Measurements from ENCODE around the gene DDX31.

DDX31 gene

GRCh38 chr9:132677976-132678375 is 8.2 kb upstream of the DDX31 start:
- Histone ChIP-seq H2BK12ac (ENCODE audit: low read length) (no peak overlapping the region), H3K9me3 (replicated peaks in 1 of 2; ENCODE audit: control insufficient read depth in 2 of 2, insufficient read depth in 1 of 2, low read depth in 1 of 2, low read length in 2 of 2) (peaks cover 0 to 8% of the 10 kb centered on the region in 2 donors), H2BK5ac (ENCODE audit: low read length) (no peak overlapping the region), H4K8ac (ENCODE audit: low read depth, low read length) (no peak overlapping the region), H4K91ac (ENCODE audit: low read depth, low read length, poor library complexity) (no peak overlapping the region), H3K14ac (ENCODE audit: low read length) (no peak overlapping the region), H3K4ac (ENCODE audit: low read length) (no peak overlapping the region), H3K79me1 (ENCODE audit: low read depth, low read length) (peaks cover 6% of the 10 kb centered on the region), H2AK5ac (ENCODE audit: low read depth, low read length) (no peak overlapping the region), H3K4me3 (ENCODE audit: low read length in 2 of 2) (no peak overlapping the region), H2BK15ac (ENCODE audit: low read length) (no peak overlapping the region), H2AFZ (ENCODE audit: low read length) (no peak overlapping the region), H3K27me3 (ENCODE audit: control insufficient read depth in 3 of 3, insufficient read depth in 3 of 3, low read depth in 1 of 3, low read length in 3 of 3) (no peaks in the 10 kb centered on the region), H3K18ac (ENCODE audit: low read length) (no peak overlapping the region), H3K4me2 (ENCODE audit: insufficient read depth, low read length, poor library complexity, severe bottlenecking) (no peak overlapping the region), H3K27ac (replicated peaks; ENCODE audit: low read length) (no peak overlapping the region), H3K23ac (ENCODE audit: low read depth, low read length, poor library complexity) (no peak overlapping the region), H3K9ac (ENCODE audit: low read depth, low read length, poor library complexity) (no peak overlapping the region), H2BK120ac (ENCODE audit: low read depth, low read length) (no peak overlapping the region), H3K4me1 (ENCODE audit: control insufficient read depth in 2 of 2, insufficient read depth in 1 of 2, low read depth in 1 of 2, low read length in 2 of 2) (no peaks in the 10 kb centered on the region), H3K36me3 (replicated peaks in 1 of 2; ENCODE audit: control insufficient read depth in 2 of 2, insufficient read depth in 2 of 2, low read length in 2 of 2) (peaks cover 19 to 70% of the 10 kb centered on the region in 2 donors)
- no peak for DNase-seq (ENCODE audit: low spot score)
- no CpG with 5 or more reads among the region's 8 CpGs for WGBS, 2 donors (ENCODE audit: extremely low coverage in 2 of 2, insufficient read length in 2 of 2, insufficient replicate concordance in 1 of 2)

GRCh38 chr9:132674485-132674884 is 4.7 kb upstream of the DDX31 start:
- Histone ChIP-seq H3K14ac (ENCODE audit: low read length) (no peak overlapping the region), H4K91ac (ENCODE audit: low read depth, low read length, poor library complexity) (no peak overlapping the region), H3K36me3 (replicated peaks in 1 of 2; ENCODE audit: control insufficient read depth in 2 of 2, insufficient read depth in 2 of 2, low read length in 2 of 2) (peaks cover 15 to 49% of the 10 kb centered on the region in 2 donors), H4K8ac (ENCODE audit: low read depth, low read length) (no peak overlapping the region), H3K4me1 (ENCODE audit: control insufficient read depth in 2 of 2, insufficient read depth in 1 of 2, low read depth in 1 of 2, low read length in 2 of 2) (peaks cover 2 to 5% of the 10 kb centered on the region in 2 donors), H3K23ac (ENCODE audit: low read depth, low read length, poor library complexity) (no peak overlapping the region), H3K4me3 (ENCODE audit: low read length in 2 of 2) (no peak overlapping the region), H2AK5ac (ENCODE audit: low read depth, low read length) (no peak overlapping the region), H2BK12ac (ENCODE audit: low read length) (no peak overlapping the region), H3K27ac (replicated peaks; ENCODE audit: low read length) (no peak overlapping the region), H3K4ac (ENCODE audit: low read length) (no peak overlapping the region), H3K9ac (ENCODE audit: low read depth, low read length, poor library complexity) (no peak overlapping the region), H3K4me2 (ENCODE audit: insufficient read depth, low read length, poor library complexity, severe bottlenecking) (no peak overlapping the region), H2BK5ac (ENCODE audit: low read length) (no peak overlapping the region), H3K27me3 (ENCODE audit: control insufficient read depth in 3 of 3, insufficient read depth in 3 of 3, low read depth in 1 of 3, low read length in 3 of 3) (no peaks in the 10 kb centered on the region), H3K79me1 (ENCODE audit: low read depth, low read length) (peaks cover 9% of the 10 kb centered on the region), H3K18ac (ENCODE audit: low read length) (no peak overlapping the region), H2BK120ac (ENCODE audit: low read depth, low read length) (no peak overlapping the region), H3K9me3 (replicated peaks in 1 of 2; ENCODE audit: control insufficient read depth in 2 of 2, insufficient read depth in 1 of 2, low read depth in 1 of 2, low read length in 2 of 2) (peaks cover 0 to 16% of the 10 kb centered on the region in 2 donors), H2BK15ac (ENCODE audit: low read length) (no peak overlapping the region), H2AFZ (ENCODE audit: low read length) (no peak overlapping the region)
- no peak for DNase-seq (ENCODE audit: low spot score)
- no CpG with 5 or more reads among the region's 4 CpGs for WGBS, 2 donors (ENCODE audit: extremely low coverage in 2 of 2, insufficient read length in 2 of 2, insufficient replicate concordance in 1 of 2)

GRCh38 chr9:132673355-132673754 is 3.6 kb upstream of the DDX31 start:
- no peak for DNase-seq (ENCODE audit: low spot score)
- H4K91ac ChIP-seq (ENCODE audit: low read depth, low read length, poor library complexity) = no peak overlapping the region
- H2BK120ac ChIP-seq (ENCODE audit: low read depth, low read length) = no peak overlapping the region
- H3K4me3 ChIP-seq (ENCODE audit: low read length in 2 of 2) = no peak overlapping the region
- peaks cover 5 to 38% of the 10 kb centered on the region in 2 donors for H3K36me3 ChIP-seq (replicated peaks in 1 of 2; ENCODE audit: control insufficient read depth in 2 of 2, insufficient read depth in 2 of 2, low read length in 2 of 2)
- H3K9me3 ChIP-seq (replicated peaks in 1 of 2; ENCODE audit: control insufficient read depth in 2 of 2, insufficient read depth in 1 of 2, low read depth in 1 of 2, low read length in 2 of 2) = peaks cover 0 to 16% of the 10 kb centered on the region in 2 donors
- no peak overlapping the region for H2BK15ac ChIP-seq (ENCODE audit: low read length)
- no peak overlapping the region for H3K27ac ChIP-seq (replicated peaks; ENCODE audit: low read length)
- no peak overlapping the region for H3K23ac ChIP-seq (ENCODE audit: low read depth, low read length, poor library complexity)
- H2BK5ac ChIP-seq (ENCODE audit: low read length) = no peak overlapping the region
- no peak overlapping the region for H2AK5ac ChIP-seq (ENCODE audit: low read depth, low read length)
- no peak overlapping the region for H3K4me2 ChIP-seq (ENCODE audit: insufficient read depth, low read length, poor library complexity, severe bottlenecking)
- no peaks in the 10 kb centered on the region for H3K27me3 ChIP-seq (ENCODE audit: control insufficient read depth in 3 of 3, insufficient read depth in 3 of 3, low read depth in 1 of 3, low read length in 3 of 3)
- H3K79me1 ChIP-seq (ENCODE audit: low read depth, low read length) = peaks cover 9% of the 10 kb centered on the region
- peaks cover 2 to 5% of the 10 kb centered on the region in 2 donors for H3K4me1 ChIP-seq (ENCODE audit: control insufficient read depth in 2 of 2, insufficient read depth in 1 of 2, low read depth in 1 of 2, low read length in 2 of 2)
- no CpG with 5 or more reads among the region's 6 CpGs for WGBS, 2 donors (ENCODE audit: extremely low coverage in 2 of 2, insufficient read length in 2 of 2, insufficient replicate concordance in 1 of 2)
- no peak overlapping the region for H2AFZ ChIP-seq (ENCODE audit: low read length)
- no peak overlapping the region for H3K18ac ChIP-seq (ENCODE audit: low read length)
- H2BK12ac ChIP-seq (ENCODE audit: low read length) = no peak overlapping the region
- no peak overlapping the region for H3K4ac ChIP-seq (ENCODE audit: low read length)
- no peak overlapping the region for H3K14ac ChIP-seq (ENCODE audit: low read length)
- no peak overlapping the region for H3K9ac ChIP-seq (ENCODE audit: low read depth, low read length, poor library complexity)
- H4K8ac ChIP-seq (ENCODE audit: low read depth, low read length) = no peak overlapping the region

GRCh38 chr9:132672413-132672690 is 2.6 kb upstream of the DDX31 start:
- Histone ChIP-seq H3K23ac (ENCODE audit: low read depth, low read length, poor library complexity) (no peak overlapping the region), H2AK5ac (ENCODE audit: low read depth, low read length) (no peak overlapping the region), H2BK12ac (ENCODE audit: low read length) (no peak overlapping the region), H3K4me1 (ENCODE audit: control insufficient read depth in 2 of 2, insufficient read depth in 1 of 2, low read depth in 1 of 2, low read length in 2 of 2) (peaks cover 2 to 5% of the 10 kb centered on the region in 2 donors), H3K27me3 (ENCODE audit: control insufficient read depth in 3 of 3, insufficient read depth in 3 of 3, low read depth in 1 of 3, low read length in 3 of 3) (no peaks in the 10 kb centered on the region), H3K4me3 (ENCODE audit: low read length in 2 of 2) (no peak overlapping the region), H3K4me2 (ENCODE audit: insufficient read depth, low read length, poor library complexity, severe bottlenecking) (no peak overlapping the region), H2AFZ (ENCODE audit: low read length) (no peak overlapping the region), H3K9ac (ENCODE audit: low read depth, low read length, poor library complexity) (no peak overlapping the region), H3K18ac (ENCODE audit: low read length) (no peak overlapping the region), H2BK5ac (ENCODE audit: low read length) (no peak overlapping the region), H3K79me1 (ENCODE audit: low read depth, low read length) (peaks cover 7% of the 10 kb centered on the region), H4K91ac (ENCODE audit: low read depth, low read length, poor library complexity) (no peak overlapping the region), H3K14ac (ENCODE audit: low read length) (no peak overlapping the region), H2BK15ac (ENCODE audit: low read length) (no peak overlapping the region), H2BK120ac (ENCODE audit: low read depth, low read length) (no peak overlapping the region), H3K27ac (replicated peaks; ENCODE audit: low read length) (no peak overlapping the region), H3K4ac (ENCODE audit: low read length) (no peak overlapping the region), H4K8ac (ENCODE audit: low read depth, low read length) (no peak overlapping the region), H3K9me3 (replicated peaks in 1 of 2; ENCODE audit: control insufficient read depth in 2 of 2, insufficient read depth in 1 of 2, low read depth in 1 of 2, low read length in 2 of 2) (peaks cover 0 to 16% of the 10 kb centered on the region in 2 donors), H3K36me3 (replicated peaks in 1 of 2; ENCODE audit: control insufficient read depth in 2 of 2, insufficient read depth in 2 of 2, low read length in 2 of 2) (peaks cover 0 to 35% of the 10 kb centered on the region in 2 donors)
- no peak for DNase-seq (ENCODE audit: low spot score)
- no CpG with 5 or more reads among the region's 5 CpGs for WGBS, 2 donors (ENCODE audit: extremely low coverage in 2 of 2, insufficient read length in 2 of 2, insufficient replicate concordance in 1 of 2)
